ENCODE data around the gene UBE2U.
"Not testable (repeated sequence)": the region's sequence is repeated elsewhere in the genome, so short reads cannot be mapped to it uniquely, and the experiment has no call there.

Gene UBE2U

GRCh38 chr1:64192290-64192689 lies 11.1 kb upstream of the UBE2U start:
- DNase-seq (ENCODE audit: low spot score) = no peak

- DNase-seq (ENCODE audit: low spot score) = no peak
These were observed 9.0 kb upstream of the UBE2U start for GRCh38 chr1:64194168-64195080.

- no peak for DNase-seq (ENCODE audit: low spot score)
These were observed 8.4 kb upstream of the UBE2U start for GRCh38 chr1:64195081-64195395.

GRCh38 chr1:64196074-64196870 lies 7.2 kb upstream of the UBE2U start:
- DNase-seq (ENCODE audit: low spot score) = no peak

GRCh38 chr1:64197076-64197475 lies 6.3 kb upstream of the UBE2U start:
- DNase-seq (ENCODE audit: low spot score) = no peak

GRCh38 chr1:64199154-64199553 lies 4.3 kb upstream of the UBE2U start:
- DNase-seq (ENCODE audit: low spot score) = no peak

GRCh38 chr1:64200064-64200463 lies 3.4 kb upstream of the UBE2U start:
- no peak for DNase-seq (ENCODE audit: low spot score)

- peak; percentile 18 for DNase-seq (ENCODE audit: low spot score)
These were observed 5.8 kb downstream of the UBE2U start for GRCh38 chr1:64209221-64209620.

- no peak for DNase-seq (ENCODE audit: low spot score)
These were observed 8.6 kb downstream of the UBE2U start for GRCh38 chr1:64212031-64212430.

- DNase-seq (ENCODE audit: low spot score) = no peak
These were observed 12.2 kb downstream of the UBE2U start for GRCh38 chr1:64215576-64215975.

GRCh38 chr1:64220241-64220640 lies 16.8 kb downstream of the UBE2U start:
- no peak for DNase-seq (ENCODE audit: low spot score)

- no peak for DNase-seq (ENCODE audit: low spot score)
These were observed 20.1 kb downstream of the UBE2U start for GRCh38 chr1:64223329-64224151.

- DNase-seq (ENCODE audit: low spot score) = not testable (repeated sequence)
These were observed 20.8 kb downstream of the UBE2U start for GRCh38 chr1:64224236-64224635.

- DNase-seq (ENCODE audit: low spot score) = no peak
These were observed 24.9 kb downstream of the UBE2U start for GRCh38 chr1:64228167-64228957.

- no peak for DNase-seq (ENCODE audit: low spot score)
These were observed 25.9 kb downstream of the UBE2U start for GRCh38 chr1:64229307-64229706.

- no peak for DNase-seq (ENCODE audit: low spot score)
These were observed 27.7 kb downstream of the UBE2U start for GRCh38 chr1:64231153-64231552.

GRCh38 chr1:64231654-64232053 lies 28.2 kb downstream of the UBE2U start:
- no peak for DNase-seq (ENCODE audit: low spot score)

- DNase-seq (ENCODE audit: low spot score) = no peak
These were observed 31.3 kb downstream of the UBE2U start for GRCh38 chr1:64234714-64235113.

- no peak for DNase-seq (ENCODE audit: low spot score)
These were observed 31.8 kb downstream of the UBE2U start for GRCh38 chr1:64235181-64235580.

GRCh38 chr1:64235910-64236309 lies 32.5 kb downstream of the UBE2U start:
- DNase-seq (ENCODE audit: low spot score) = no peak

GRCh38 chr1:64236541-64236954 lies 33.1 kb downstream of the UBE2U start:
- DNase-seq (ENCODE audit: low spot score) = no peak

All from SK-N-DZ (cell line).